Adrenal gland (tissue), 5 donors: Measurements from ENCODE around the gene LRPAP1.

ENCODE experiments used
- POLR2A ChIP-seq, 2 donors: fragments of 450-650 bp; IDR thresholded peaks; one replicate each; pipeline ENCODE4 v1.6.1; 2017; ENCODE audit warnings: antibody characterized with exemption in 2 of 2, mild to moderate bottlenecking in 2 of 2, moderate library complexity in 1 of 2
- TF ChIP-seq, protein P1 (sequence below), 6 experiments: fragments of 450-650 bp in 4 of 6; fragments of 200-600 bp in 2 of 6; sonication (generic) in 1 of 6; IDR thresholded peaks; 1 replicate in 5 of 6; 2 replicates in 1 of 6; pipeline versions ENCODE4 v1.5.1 to v1.8.0; 2016 to 2021; ENCODE audit warnings: antibody characterized with exemption in 6 of 6, mild to moderate bottlenecking in 2 of 6, moderate library complexity in 1 of 6
- donor health status: DM: no; HTN: no; CAD: no.

DNA sequence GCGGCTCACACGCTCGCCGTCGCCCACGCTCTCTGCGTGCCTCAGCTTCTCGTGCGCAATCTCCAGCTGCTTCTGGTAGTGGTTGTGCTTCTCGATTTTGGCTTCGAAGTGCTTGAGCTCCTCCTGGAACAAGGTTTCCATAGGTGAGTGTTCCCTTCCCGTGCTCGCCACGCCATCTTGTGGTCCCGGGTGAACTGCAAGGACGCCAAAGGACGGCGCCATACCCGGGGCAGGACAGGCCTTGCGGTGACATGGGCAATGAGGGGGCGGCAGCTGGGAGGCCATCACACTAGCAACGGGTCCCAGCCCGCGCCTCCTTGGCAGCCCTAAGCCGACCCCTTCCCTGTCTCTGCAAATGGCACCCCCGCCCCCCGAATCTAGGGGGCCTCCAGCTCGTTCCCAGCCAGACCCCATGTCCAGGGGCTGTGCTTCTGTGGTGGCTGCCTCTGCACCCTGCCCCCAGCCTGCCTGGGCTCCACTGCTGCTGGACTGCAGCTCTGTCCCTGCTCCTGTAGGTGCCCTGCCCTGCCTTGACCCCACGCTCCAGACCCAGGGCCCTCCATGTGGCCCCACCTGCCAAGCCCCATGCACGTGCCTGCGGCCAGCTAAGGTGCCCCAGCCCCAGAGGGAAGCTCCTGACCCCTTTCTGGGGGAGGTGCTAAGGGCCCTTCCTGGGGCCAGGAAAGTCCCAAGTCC lies 17.3 kb downstream of the LRPAP1 start:
- TF ChIP-seq, protein P1, sequence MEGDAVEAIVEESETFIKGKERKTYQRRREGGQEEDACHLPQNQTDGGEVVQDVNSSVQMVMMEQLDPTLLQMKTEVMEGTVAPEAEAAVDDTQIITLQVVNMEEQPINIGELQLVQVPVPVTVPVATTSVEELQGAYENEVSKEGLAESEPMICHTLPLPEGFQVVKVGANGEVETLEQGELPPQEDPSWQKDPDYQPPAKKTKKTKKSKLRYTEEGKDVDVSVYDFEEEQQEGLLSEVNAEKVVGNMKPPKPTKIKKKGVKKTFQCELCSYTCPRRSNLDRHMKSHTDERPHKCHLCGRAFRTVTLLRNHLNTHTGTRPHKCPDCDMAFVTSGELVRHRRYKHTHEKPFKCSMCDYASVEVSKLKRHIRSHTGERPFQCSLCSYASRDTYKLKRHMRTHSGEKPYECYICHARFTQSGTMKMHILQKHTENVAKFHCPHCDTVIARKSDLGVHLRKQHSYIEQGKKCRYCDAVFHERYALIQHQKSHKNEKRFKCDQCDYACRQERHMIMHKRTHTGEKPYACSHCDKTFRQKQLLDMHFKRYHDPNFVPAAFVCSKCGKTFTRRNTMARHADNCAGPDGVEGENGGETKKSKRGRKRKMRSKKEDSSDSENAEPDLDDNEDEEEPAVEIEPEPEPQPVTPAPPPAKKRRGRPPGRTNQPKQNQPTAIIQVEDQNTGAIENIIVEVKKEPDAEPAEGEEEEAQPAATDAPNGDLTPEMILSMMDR (IDR thresholded peaks at IDR 0.05) = no peak
- no peak for TF ChIP-seq POLR2A (IDR thresholded peaks at IDR 0.05)
